ENCODE results near the gene ACLY. TPM values are rescaled to one million over a fixed set of nuclear protein-coding genes. Genes with fewer than 3 reads are reported as not detected.

The ACLY gene
- total and polyA plus RNA-seq, 2 of the 13 experiments (the other 11 are each of a cell fraction or from before 2014, with no cell fraction given): 111 to 218 TPM

DNA sequence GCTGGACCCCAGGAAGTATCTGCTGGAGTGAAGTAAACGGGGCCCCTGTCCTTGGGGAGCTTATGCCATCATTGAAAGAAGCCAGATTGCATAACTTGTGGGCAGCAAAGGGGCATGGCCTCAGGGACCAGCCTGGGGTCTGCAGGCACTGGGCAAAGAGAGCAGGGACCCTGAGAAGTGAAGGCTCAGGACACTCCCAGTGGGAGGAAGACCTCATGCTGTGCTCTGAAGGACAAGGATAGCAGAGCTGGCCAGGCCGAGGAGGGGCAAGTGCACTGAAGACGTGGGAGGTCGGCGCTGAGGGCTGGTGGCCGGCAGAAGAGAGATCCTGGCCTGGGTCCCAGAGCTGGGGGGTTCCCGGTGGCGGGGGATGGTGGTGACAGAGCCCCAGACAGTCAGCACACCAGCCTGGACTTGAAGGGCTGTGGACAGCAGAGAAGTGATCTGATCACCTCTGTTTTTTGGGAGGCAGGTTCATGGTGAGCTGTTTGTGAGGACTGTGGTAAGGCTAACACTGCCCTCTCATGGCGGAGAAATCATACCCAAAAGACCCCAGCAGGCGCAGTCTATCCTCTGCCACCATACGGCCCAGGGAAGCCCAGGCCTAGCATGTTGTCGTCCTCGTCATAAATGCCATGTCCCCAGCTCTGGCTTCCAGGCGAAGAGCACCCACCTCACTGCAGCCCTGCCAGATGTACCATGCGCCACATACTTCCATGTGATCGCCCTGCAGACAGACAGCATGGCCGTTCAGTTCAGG is 40.8 kb upstream of the ACLY start (continued):
- TF ChIP-seq, protein P1, sequence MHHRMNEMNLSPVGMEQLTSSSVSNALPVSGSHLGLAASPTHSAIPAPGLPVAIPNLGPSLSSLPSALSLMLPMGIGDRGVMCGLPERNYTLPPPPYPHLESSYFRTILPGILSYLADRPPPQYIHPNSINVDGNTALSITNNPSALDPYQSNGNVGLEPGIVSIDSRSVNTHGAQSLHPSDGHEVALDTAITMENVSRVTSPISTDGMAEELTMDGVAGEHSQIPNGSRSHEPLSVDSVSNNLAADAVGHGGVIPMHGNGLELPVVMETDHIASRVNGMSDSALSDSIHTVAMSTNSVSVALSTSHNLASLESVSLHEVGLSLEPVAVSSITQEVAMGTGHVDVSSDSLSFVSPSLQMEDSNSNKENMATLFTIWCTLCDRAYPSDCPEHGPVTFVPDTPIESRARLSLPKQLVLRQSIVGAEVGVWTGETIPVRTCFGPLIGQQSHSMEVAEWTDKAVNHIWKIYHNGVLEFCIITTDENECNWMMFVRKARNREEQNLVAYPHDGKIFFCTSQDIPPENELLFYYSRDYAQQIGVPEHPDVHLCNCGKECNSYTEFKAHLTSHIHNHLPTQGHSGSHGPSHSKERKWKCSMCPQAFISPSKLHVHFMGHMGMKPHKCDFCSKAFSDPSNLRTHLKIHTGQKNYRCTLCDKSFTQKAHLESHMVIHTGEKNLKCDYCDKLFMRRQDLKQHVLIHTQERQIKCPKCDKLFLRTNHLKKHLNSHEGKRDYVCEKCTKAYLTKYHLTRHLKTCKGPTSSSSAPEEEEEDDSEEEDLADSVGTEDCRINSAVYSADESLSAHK (CRISPR knock-in tag; IDR thresholded peaks at IDR 0.05; ENCODE audit: borderline replicate concordance): no peak
- TF ChIP-seq, protein P2, sequence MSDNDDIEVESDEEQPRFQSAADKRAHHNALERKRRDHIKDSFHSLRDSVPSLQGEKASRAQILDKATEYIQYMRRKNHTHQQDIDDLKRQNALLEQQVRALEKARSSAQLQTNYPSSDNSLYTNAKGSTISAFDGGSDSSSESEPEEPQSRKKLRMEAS (IDR thresholded peaks at IDR 0.05): peak; percentile 71
- peak; percentile 86 for TF ChIP-seq FOXC1 (CRISPR knock-in tag; IDR thresholded peaks at IDR 0.05; ENCODE audit: borderline replicate concordance)
- no peak for TF ChIP-seq ZNF326 (CRISPR knock-in tag; IDR thresholded peaks at IDR 0.05; ENCODE audit: borderline replicate concordance)
- TF ChIP-seq HDAC1 (CRISPR knock-in tag; IDR thresholded peaks at IDR 0.05): 0 out of 2 replicates have a peak, but pooled peaks have one; percentile 48
- peak; percentile 69 for TF ChIP-seq KDM5B (CRISPR knock-in tag; IDR thresholded peaks at IDR 0.05; ENCODE audit: borderline replicate concordance)
- 0 out of 2 replicates have a peak, but pooled peaks have one; percentile 39 for TF ChIP-seq ZNF766 (CRISPR knock-in tag; IDR thresholded peaks at IDR 0.05; ENCODE audit: borderline replicate concordance)
- no peak for TF ChIP-seq ZNF160 (CRISPR knock-in tag; IDR thresholded peaks at IDR 0.05)
- TF ChIP-seq PHF21A (CRISPR knock-in tag; IDR thresholded peaks at IDR 0.05): peak; percentile 54; the same call in 1 of the 2 replicates
- TF ChIP-seq, protein P3, sequence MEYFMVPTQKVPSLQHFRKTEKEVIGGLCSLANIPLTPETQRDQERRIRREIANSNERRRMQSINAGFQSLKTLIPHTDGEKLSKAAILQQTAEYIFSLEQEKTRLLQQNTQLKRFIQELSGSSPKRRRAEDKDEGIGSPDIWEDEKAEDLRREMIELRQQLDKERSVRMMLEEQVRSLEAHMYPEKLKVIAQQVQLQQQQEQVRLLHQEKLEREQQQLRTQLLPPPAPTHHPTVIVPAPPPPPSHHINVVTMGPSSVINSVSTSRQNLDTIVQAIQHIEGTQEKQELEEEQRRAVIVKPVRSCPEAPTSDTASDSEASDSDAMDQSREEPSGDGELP (IDR thresholded peaks at IDR 0.05; ENCODE audit: borderline replicate concordance, low read depth): no peak; the same call in 1 of the 2 replicates
- peak; percentile 78 for TF ChIP-seq TBX2 (CRISPR knock-in tag; IDR thresholded peaks at IDR 0.05; ENCODE audit: borderline replicate concordance)
- no peak; the same call in 1 of the 2 replicates for TF ChIP-seq SNAI1 (CRISPR knock-in tag; IDR thresholded peaks at IDR 0.05; ENCODE audit: borderline replicate concordance)
- TF ChIP-seq ARHGAP35 (CRISPR knock-in tag; IDR thresholded peaks at IDR 0.05; ENCODE audit: borderline replicate concordance): peak; percentile 61; the same call in 1 of the 2 replicates
- peak; percentile 63 for TF ChIP-seq ZEB1 (IDR thresholded peaks at IDR 0.05; ENCODE audit: insufficient replicate concordance, low read depth)
- TF ChIP-seq RARG (CRISPR knock-in tag; IDR thresholded peaks at IDR 0.05; ENCODE audit: low read depth): no peak
- TF ChIP-seq, protein P4, sequence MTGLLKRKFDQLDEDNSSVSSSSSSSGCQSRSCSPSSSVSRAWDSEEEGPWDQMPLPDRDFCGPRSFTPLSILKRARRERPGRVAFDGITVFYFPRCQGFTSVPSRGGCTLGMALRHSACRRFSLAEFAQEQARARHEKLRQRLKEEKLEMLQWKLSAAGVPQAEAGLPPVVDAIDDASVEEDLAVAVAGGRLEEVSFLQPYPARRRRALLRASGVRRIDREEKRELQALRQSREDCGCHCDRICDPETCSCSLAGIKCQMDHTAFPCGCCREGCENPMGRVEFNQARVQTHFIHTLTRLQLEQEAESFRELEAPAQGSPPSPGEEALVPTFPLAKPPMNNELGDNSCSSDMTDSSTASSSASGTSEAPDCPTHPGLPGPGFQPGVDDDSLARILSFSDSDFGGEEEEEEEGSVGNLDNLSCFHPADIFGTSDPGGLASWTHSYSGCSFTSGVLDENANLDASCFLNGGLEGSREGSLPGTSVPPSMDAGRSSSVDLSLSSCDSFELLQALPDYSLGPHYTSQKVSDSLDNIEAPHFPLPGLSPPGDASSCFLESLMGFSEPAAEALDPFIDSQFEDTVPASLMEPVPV (CRISPR knock-in tag; IDR thresholded peaks at IDR 0.05): peak; percentile 61
- no peak; the same call in 1 of the 2 replicates for TF ChIP-seq ZNF674 (CRISPR knock-in tag; IDR thresholded peaks at IDR 0.05; ENCODE audit: low read depth)
- TF ChIP-seq ZNF30 (CRISPR knock-in tag; IDR thresholded peaks at IDR 0.05): no peak
- peak; percentile 91 for TF ChIP-seq ZFY (CRISPR knock-in tag; IDR thresholded peaks at IDR 0.05)
- TF ChIP-seq, protein P5, sequence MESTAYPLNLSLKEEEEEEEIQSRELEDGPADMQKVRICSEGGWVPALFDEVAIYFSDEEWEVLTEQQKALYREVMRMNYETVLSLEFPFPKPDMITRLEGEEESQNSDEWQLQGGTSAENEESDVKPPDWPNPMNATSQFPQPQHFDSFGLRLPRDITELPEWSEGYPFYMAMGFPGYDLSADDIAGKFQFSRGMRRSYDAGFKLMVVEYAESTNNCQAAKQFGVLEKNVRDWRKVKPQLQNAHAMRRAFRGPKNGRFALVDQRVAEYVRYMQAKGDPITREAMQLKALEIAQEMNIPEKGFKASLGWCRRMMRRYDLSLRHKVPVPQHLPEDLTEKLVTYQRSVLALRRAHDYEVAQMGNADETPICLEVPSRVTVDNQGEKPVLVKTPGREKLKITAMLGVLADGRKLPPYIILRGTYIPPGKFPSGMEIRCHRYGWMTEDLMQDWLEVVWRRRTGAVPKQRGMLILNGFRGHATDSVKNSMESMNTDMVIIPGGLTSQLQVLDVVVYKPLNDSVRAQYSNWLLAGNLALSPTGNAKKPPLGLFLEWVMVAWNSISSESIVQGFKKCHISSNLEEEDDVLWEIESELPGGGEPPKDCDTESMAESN (CRISPR knock-in tag; conservative IDR thresholded peaks at IDR 0.05): no peak; the same call in 1 of the 2 replicates
- TF ChIP-seq ZNF660 (CRISPR knock-in tag; IDR thresholded peaks at IDR 0.05; ENCODE audit: borderline replicate concordance, low read depth): no peak
- TF ChIP-seq MBD4 (IDR thresholded peaks at IDR 0.05; ENCODE audit: borderline replicate concordance, low read length): no peak

Data from HepG2 (cell line).